HEK293 (cell line): ENCODE measurements around the gene LRRC57.

Experiments
- CTCF ChIA-PET: fragments of 350-600 bp; formaldehyde crosslinking; extraction: SDS; loops from one replicate; lab custom pipeline; 2021; ENCODE audit warnings: antibody characterized with exemption; lab: Yijun Ruan, JAX
- POLR2A ChIA-PET: fragments of 300-600 bp; formaldehyde crosslinking; extraction: SDS; loops from one replicate; lab custom pipeline; 2020; ENCODE audit warnings: antibody characterized with exemption, inconsistent platforms; lab: Yijun Ruan, JAX
- H3K27ac ChIP-seq: fragments of 200-500 bp; sonication (Bioruptor generic); 2 replicates; pipeline ENCODE4 v1.5.1; 2014; ENCODE audit warnings: low read depth, low read length, control low read depth, inconsistent platforms; ENCODE audit errors: extremely low read depth
- H3K36me3 ChIP-seq, 2 experiments: fragments of 200-500 bp in 1 of 2; sonication (Bioruptor generic) in 1 of 2; 1 replicate in 1 of 2; 2 replicates in 1 of 2; pipeline ENCODE4 v1.5.1; 2014 to 2017; ENCODE audit warnings: inconsistent platforms in 2 of 2, low read length in 2 of 2; ENCODE audit not compliant: control insufficient read depth in 2 of 2, insufficient read depth in 1 of 2
- H3K4me1 ChIP-seq: fragments of 200-500 bp; sonication (Bioruptor generic); 2 replicates; pipeline ENCODE4 v1.5.1; 2014; ENCODE audit warnings: mild to moderate bottlenecking, low read length, inconsistent platforms; ENCODE audit not compliant: control insufficient read depth, insufficient read depth
- H3K4me3 ChIP-seq: 2 replicates; pipeline ENCODE4 v1.5.1; 2011; ENCODE audit warnings: low read depth, mild to moderate bottlenecking, control low read depth, low read length, moderate library complexity
- H3K9me3 ChIP-seq: fragments of 200-500 bp; sonication (Bioruptor generic); 2 replicates; pipeline ENCODE4 v1.5.1; 2014; ENCODE audit warnings: low read depth, low read length, inconsistent platforms; ENCODE audit not compliant: control insufficient read depth, insufficient read depth
- HOXD13 ChIP-seq: sonication (generic); formaldehyde crosslinking; IDR thresholded peaks from 2 replicates; pipeline ENCODE4 v1.8.0; 2022; ENCODE audit warnings: missing genetic modification reagents, borderline replicate concordance
- IKZF3 ChIP-seq: fragments of 450-650 bp; IDR thresholded peaks from 2 replicates; pipeline ENCODE4 v1.5.0; 2018; ENCODE audit warnings: missing biosample characterization, mild to moderate bottlenecking, missing genetic modification characterization, moderate library complexity
- MYNN ChIP-seq: fragments of 450-650 bp; formaldehyde crosslinking; IDR thresholded peaks from 2 replicates; pipeline ENCODE4 v1.5.1; 2016; ENCODE audit warnings: missing biosample characterization, missing genetic modification characterization, borderline replicate concordance
- ZBTB49 ChIP-seq: fragments of 450-650 bp; formaldehyde crosslinking; IDR thresholded peaks from 2 replicates; pipeline ENCODE4 v1.5.1; 2016; ENCODE audit warnings: missing biosample characterization, missing genetic modification characterization, low read depth
- ZBTB6 ChIP-seq: fragments of 450-650 bp; formaldehyde crosslinking; IDR thresholded peaks from 2 replicates; pipeline ENCODE4 v1.5.1; 2017; ENCODE audit warnings: missing biosample characterization, missing genetic modification characterization
- ZNF121 ChIP-seq: fragments of 450-650 bp; formaldehyde crosslinking; IDR thresholded peaks from 2 replicates; pipeline ENCODE4 v1.5.1; 2016; ENCODE audit warnings: missing biosample characterization, missing genetic modification characterization
- ZNF157 ChIP-seq: fragments of 450-650 bp; formaldehyde crosslinking; IDR thresholded peaks from 2 replicates; pipeline ENCODE4 v1.5.1; 2016; ENCODE audit warnings: missing biosample characterization, missing genetic modification characterization
- ZNF214 ChIP-seq: fragments of 450-650 bp; formaldehyde crosslinking; IDR thresholded peaks from 2 replicates; pipeline ENCODE4 v1.5.1; 2017; ENCODE audit warnings: missing biosample characterization, mild to moderate bottlenecking, missing genetic modification characterization, borderline replicate concordance
- ZNF223 ChIP-seq: fragments of 450-650 bp; formaldehyde crosslinking; IDR thresholded peaks from 2 replicates; pipeline ENCODE4 v1.5.1; 2016; ENCODE audit warnings: missing biosample characterization, missing genetic modification characterization
- ZNF24 ChIP-seq: fragments of 450-650 bp; formaldehyde crosslinking; IDR thresholded peaks from 2 replicates; pipeline ENCODE4 v1.5.1; 2016; ENCODE audit warnings: missing biosample characterization, missing genetic modification characterization
- ZNF248 ChIP-seq: fragments of 450-650 bp; formaldehyde crosslinking; IDR thresholded peaks from 2 replicates; pipeline ENCODE4 v1.5.1; 2017; ENCODE audit warnings: missing biosample characterization, missing genetic modification characterization
- ZNF292 ChIP-seq: fragments of 450-650 bp; formaldehyde crosslinking; IDR thresholded peaks from 2 replicates; pipeline ENCODE4 v1.5.1; 2016; ENCODE audit warnings: low read depth, missing biosample characterization, missing genetic modification characterization, borderline replicate concordance
- ZNF341 ChIP-seq: fragments of 450-650 bp; formaldehyde crosslinking; IDR thresholded peaks from 2 replicates; pipeline ENCODE4; 2016; ENCODE audit warnings: low read depth, missing biosample characterization, missing genetic modification characterization
- ZNF404 ChIP-seq: fragments of 450-650 bp; formaldehyde crosslinking; IDR thresholded peaks from 2 replicates; pipeline ENCODE4 v1.5.1; 2017; ENCODE audit warnings: missing biosample characterization, missing genetic modification characterization
- ZNF558 ChIP-seq: fragments of 450-650 bp; formaldehyde crosslinking; IDR thresholded peaks from 2 replicates; pipeline ENCODE4 v1.5.1; 2016; ENCODE audit warnings: missing biosample characterization, missing genetic modification characterization
- ZNF560 ChIP-seq: fragments of 450-650 bp; formaldehyde crosslinking; IDR thresholded peaks from 2 replicates; pipeline ENCODE4 v1.5.1; 2017; ENCODE audit warnings: missing biosample characterization, missing genetic modification characterization, borderline replicate concordance
- ZNF626 ChIP-seq: fragments of 450-650 bp; sonication (Bioruptor Pico); formaldehyde crosslinking; IDR thresholded peaks from 2 replicates; pipeline ENCODE4 v1.5.1; 2018; ENCODE audit warnings: missing biosample characterization, missing genetic modification characterization, inconsistent platforms
- ZNF629 ChIP-seq: fragments of 450-650 bp; formaldehyde crosslinking; IDR thresholded peaks from 2 replicates; pipeline ENCODE4 v1.5.1; 2017; ENCODE audit warnings: missing biosample characterization, missing genetic modification characterization
- ZNF670 ChIP-seq: fragments of 450-650 bp; formaldehyde crosslinking; IDR thresholded peaks from 2 replicates; pipeline ENCODE4 v1.5.1; 2016; ENCODE audit warnings: missing biosample characterization, missing genetic modification characterization, low read depth
- ZNF677 ChIP-seq: fragments of 450-650 bp; IDR thresholded peaks from 2 replicates; pipeline ENCODE4 v1.5.0; 2018; ENCODE audit warnings: missing biosample characterization, mild to moderate bottlenecking, missing genetic modification characterization, moderate library complexity
- ZNF837 ChIP-seq: fragments of 450-650 bp; formaldehyde crosslinking; IDR thresholded peaks from 2 replicates; pipeline ENCODE4 v1.5.1; 2016; ENCODE audit warnings: missing biosample characterization, missing genetic modification characterization
- ZNF843 ChIP-seq: fragments of 450-650 bp; formaldehyde crosslinking; IDR thresholded peaks from 2 replicates; pipeline ENCODE4 v1.5.1; 2016; ENCODE audit warnings: missing biosample characterization, missing genetic modification characterization
- ZSCAN16 ChIP-seq: fragments of 450-650 bp; formaldehyde crosslinking; IDR thresholded peaks from 2 replicates; pipeline ENCODE4 v1.5.1; 2016; ENCODE audit warnings: missing biosample characterization, missing genetic modification characterization
- ZSCAN30 ChIP-seq: fragments of 450-650 bp; IDR thresholded peaks from 2 replicates; pipeline ENCODE4 v1.5.1; 2018; ENCODE audit warnings: missing biosample characterization, mild to moderate bottlenecking, missing genetic modification characterization, moderate library complexity

Gene LRRC57

GRCh38 chr15:42493679-42494078, 54.9 kb downstream of the LRRC57 start (continued):
- TF ChIP-seq ZBTB49 (tag by site-specific recombination) (no peak), ZNF157 (tag by site-specific recombination) (no peak), HOXD13 (CRISPR knock-in tag) (no peak)

- CTCF ChIA-PET: interaction anchor here (0.5 to 1.0 kb wide), 2 partner anchors 13 to 288 kb away, joined by 4 to 5 read pairs; no protein-coding TSS in a partner anchor
- POLR2A ChIA-PET: interaction anchor here (0.6 to 1.8 kb wide), 8 partner anchors 8 to 1184 kb away, joined by 3 to 13 read pairs (median 5); partner anchors contain the start of genes HAUS2, LRRC57 and STARD9
- peak overlapping the region; percentile 37; the same call in 1 of the 2 replicates for H3K27ac ChIP-seq
- peak overlapping the region; percentile 81 for H3K4me3 ChIP-seq
- H3K9me3 ChIP-seq: no peaks in the 10 kb centered on the region
- TF ChIP-seq ZSCAN30 (tag by site-specific recombination): no peak
- 0 out of 2 replicates have a peak, but pooled peaks have one; percentile 6 for TF ChIP-seq ZNF341 (tag by site-specific recombination)
- H3K4me1 ChIP-seq: no peaks in the 10 kb centered on the region
- H3K36me3 ChIP-seq: no peaks in the 10 kb centered on the region
These were observed 56.9 kb downstream of the LRRC57 start for GRCh38 chr15:42491539-42492225.

- ChIA-PET POLR2A (interaction anchor here (0.6 to 1.8 kb wide), 8 partner anchors 9 to 307 kb away, joined by 3 to 8 read pairs (median 4); partner anchors contain the start of genes HAUS2, LRRC57 and STARD9), CTCF (interaction anchor here (0.5 to 1.0 kb wide), 3 partner anchors 12 to 287 kb away, joined by 3 to 5 read pairs (median 4); no protein-coding TSS in a partner anchor)
- H3K4me1 ChIP-seq: no peaks in the 10 kb centered on the region
- TF ChIP-seq ZNF248 (tag by site-specific recombination): no peak
- TF ChIP-seq ZNF24 (tag by site-specific recombination): peak; percentile 50; the same call in 1 of the 2 replicates
- TF ChIP-seq ZBTB6: peak; percentile 96
- TF ChIP-seq ZNF121 (tag by site-specific recombination): no peak
- no peak for TF ChIP-seq ZNF560 (tag by site-specific recombination)
- TF ChIP-seq ZNF626 (tag by site-specific recombination): no peak
- TF ChIP-seq ZNF670 (tag by site-specific recombination): no peak
- TF ChIP-seq ZNF677: no peak
- TF ChIP-seq ZBTB49 (tag by site-specific recombination): no peak
- peak; percentile 69; the same call in 1 of the 2 replicates for TF ChIP-seq ZSCAN30 (tag by site-specific recombination)
- TF ChIP-seq ZSCAN16 (tag by site-specific recombination): no peak
- no peak for TF ChIP-seq ZNF292 (tag by site-specific recombination)
- TF ChIP-seq ZNF404 (tag by site-specific recombination): no peak
- no peak for TF ChIP-seq ZNF558
- TF ChIP-seq IKZF3 (tag by site-specific recombination): no peak
- TF ChIP-seq ZNF629 (tag by site-specific recombination): peak; percentile 59; the same call in 1 of the 2 replicates
- no peak for TF ChIP-seq MYNN (tag by site-specific recombination)
- TF ChIP-seq ZNF837 (tag by site-specific recombination): no peak
- TF ChIP-seq ZNF843 (tag by site-specific recombination): no peak
- TF ChIP-seq ZNF214 (tag by site-specific recombination): no peak
- no peak for TF ChIP-seq ZNF223
These were observed 57.7 kb downstream of the LRRC57 start, which contains the start of gene ZNF106 for GRCh38 chr15:42490671-42491538. Gene ZNF106, minus strand, starts transcription at chr15:42491141. Its CDS starts 18,852 bp downstream, at chr15:42472289.

More at GRCh38 chr15:42490671-42491538, 57.7 kb downstream of the LRRC57 start, which contains the start of gene ZNF106:
- H3K27ac ChIP-seq: peak within 1 kb of the TSS; percentile 37; the same call in 1 of the 2 replicates
- peak within 1 kb of the TSS; percentile 81 for H3K4me3 ChIP-seq
- H3K36me3 ChIP-seq: no peaks in the 10 kb centered on the region
- no peaks in the 10 kb centered on the region for H3K9me3 ChIP-seq
